PC-9 (cell line): ENCODE results near the gene NRG3. TPM values are rescaled to one million over a fixed set of nuclear protein-coding genes. Genes with fewer than 3 reads are reported as not detected.

Experiments used
- BruUV-seq: library from RNA; stranded (reverse); fragments of 400-500 nt; replicated peaks from 2 replicates; lab custom pipeline; 2021; lab: Mats Ljungman, UMichigan
- CTCF ChIA-PET: fragments of 300-600 bp; sonication (Branson Sonifier 250); formaldehyde crosslinking; loops from one replicate; lab custom pipeline; 2022; ENCODE audit warnings: antibody characterized with exemption; lab: Charles Lee
- POLR2A ChIA-PET: fragments of 300-600 bp; sonication (Branson Sonifier 250); formaldehyde crosslinking; loops from one replicate; lab custom pipeline; 2022; ENCODE audit warnings: antibody characterized with exemption; ENCODE audit not compliant: unreplicated experiment; lab: Charles Lee
- DNase-seq, 2 experiments: peaks; one replicate each; pipeline versions ENCODE4 v3.0.0 to v3.0.0-alpha.2; 2015 to 2022; ENCODE audit warnings: mixed read lengths in 1 of 2
- H2AFZ ChIP-seq: fragments of 200-600 bp; sonication (generic); 2 replicates; pipeline ENCODE4 v1.8.1; 2017; ENCODE audit warnings: antibody characterized with exemption
- H3F3A ChIP-seq: fragments of 200-600 bp; sonication (generic); 2 replicates; pipeline ENCODE4 v1.8.1; 2017; ENCODE audit warnings: antibody characterized with exemption, mild to moderate bottlenecking, low read depth; ENCODE audit not compliant: insufficient read depth
- H3K27ac ChIP-seq: fragments of 200-600 bp; sonication (generic); 2 replicates; pipeline ENCODE4 v1.6.1; 2016; ENCODE audit warnings: mixed run types
- H3K27me3 ChIP-seq: fragments of 200-600 bp; sonication (generic); 2 replicates; pipeline ENCODE4 v1.6.1; 2016; ENCODE audit warnings: low read depth, mixed run types; ENCODE audit not compliant: insufficient read depth
- H3K36me3 ChIP-seq: fragments of 200-600 bp; sonication (generic); 2 replicates; pipeline ENCODE4 v1.6.1; 2016; ENCODE audit warnings: low read depth, mixed run types
- H3K4me1 ChIP-seq: fragments of 200-600 bp; sonication (generic); replicated peaks from 2 replicates; pipeline ENCODE4 v1.6.1; 2016; ENCODE audit warnings: mixed run types; ENCODE audit not compliant: insufficient read depth
- H3K4me2 ChIP-seq: fragments of 200-600 bp; sonication (generic); 2 replicates; pipeline ENCODE4 v1.6.1; 2017; ENCODE audit warnings: mixed run types
- H3K4me3 ChIP-seq: fragments of 200-600 bp; sonication (generic); 2 replicates; pipeline ENCODE4 v1.6.1; 2016; ENCODE audit warnings: mixed run types
- H3K79me2 ChIP-seq: fragments of 200-600 bp; sonication (generic); 2 replicates; pipeline ENCODE4 v1.6.1; 2017; ENCODE audit warnings: low read depth, mixed run types
- H3K9me2 ChIP-seq: fragments of 200-600 bp; sonication (generic); 2 replicates; pipeline ENCODE4 v1.8.1; 2017; ENCODE audit warnings: mild to moderate bottlenecking; ENCODE audit not compliant: insufficient read depth
- H3K9me3 ChIP-seq: fragments of 200-600 bp; sonication (generic); 2 replicates; pipeline ENCODE4 v1.8.1; 2016; ENCODE audit warnings: low read depth; ENCODE audit not compliant: insufficient read depth
- H4K20me1 ChIP-seq: fragments of 200-600 bp; sonication (generic); 2 replicates; pipeline ENCODE4 v1.8.1; 2017; ENCODE audit not compliant: insufficient read depth
- CTCF ChIP-seq: fragments of 200-600 bp; sonication (generic); conservative IDR thresholded peaks from 2 replicates; pipeline ENCODE4 v1.6.1; 2017; ENCODE audit warnings: mixed run types, antibody characterized with exemption, mild to moderate bottlenecking, moderate library complexity
- EZH2 ChIP-seq: fragments of 200-600 bp; sonication (generic); IDR thresholded peaks from 2 replicates; pipeline ENCODE4 v1.8.0; 2017; ENCODE audit warnings: antibody characterized with exemption, low read depth
- intact Hi-C: fragments of 100-400 bp; cut with micrococcal nuclease; formaldehyde crosslinking; loops from one replicate; pipeline ENCODE4 v1.10.0; 2022; ENCODE audit not compliant: unreplicated experiment
- total RNA-seq: library from RNA; stranded (reverse); gene quantifications from 2 replicates; pipeline ENCODE4 v1.2.3, GENCODE V29; 2021

The NRG3 gene
- total RNA-seq, 1 experiment from 2014 or later: not detected

- no peak for TF ChIP-seq CTCF
- no peak for TF ChIP-seq EZH2
- H3K36me3 ChIP-seq: no peaks in the 10 kb centered on the region
- H3K4me3 ChIP-seq: no peak overlapping the region
- POLR2A ChIA-PET: no interaction called here
- no peaks in the 10 kb centered on the region for H3K9me3 ChIP-seq
- no peaks in the 10 kb centered on the region for H3K9me2 ChIP-seq
- H3K4me2 ChIP-seq: no peak overlapping the region
- intact Hi-C loops: no loop called here
- no peaks in the 10 kb centered on the region for H3K79me2 ChIP-seq
- H2AFZ ChIP-seq: no peak overlapping the region
- BruUV-seq: no TSS peak
- no peaks in the 10 kb centered on the region for H3K27me3 ChIP-seq
- no peak overlapping the region for H3K27ac ChIP-seq
- H3K4me1 ChIP-seq: no peaks in the 10 kb centered on the region
- H4K20me1 ChIP-seq: no peaks in the 10 kb centered on the region
- CTCF ChIA-PET: no interaction called here
- H3F3A ChIP-seq: no peaks in the 10 kb centered on the region
- no peak for DNase-seq
Measured at GRCh38 chr10:82420001-82420400, 545.0 kb downstream of the NRG3 start.

DNA sequence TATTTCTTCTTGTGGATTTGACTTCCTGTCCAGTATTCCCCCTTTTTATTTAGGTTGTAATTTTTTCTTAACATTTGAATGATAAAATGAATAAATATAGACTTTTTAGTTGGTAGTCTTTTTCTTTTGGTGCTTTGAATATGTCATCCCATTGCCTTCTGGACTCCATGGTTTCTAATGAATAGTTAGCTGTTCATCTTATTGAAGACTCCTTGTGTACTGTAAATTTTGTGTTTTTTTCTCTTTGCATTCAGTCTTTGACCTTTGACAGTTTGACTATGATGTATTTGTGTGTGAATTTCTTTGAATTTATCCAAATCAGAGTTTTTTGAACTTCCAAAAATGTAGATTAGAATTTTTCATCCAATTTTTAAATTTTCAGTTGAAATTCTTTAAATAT lies 554.3 kb downstream of the NRG3 start:
- ChIA-PET CTCF (no interaction called here), POLR2A (no interaction called here)
- H3K9me3 ChIP-seq: peaks cover 7% of the 10 kb centered on the region
- intact Hi-C loops: no loop called here
- no peak overlapping the region for H3K4me3 ChIP-seq
- DNase-seq: no peak
- no peak overlapping the region for H3K4me2 ChIP-seq
- no peaks in the 10 kb centered on the region for H3F3A ChIP-seq
- H4K20me1 ChIP-seq: no peaks in the 10 kb centered on the region
- no peaks in the 10 kb centered on the region for H3K27me3 ChIP-seq
- H2AFZ ChIP-seq: no peak overlapping the region
- BruUV-seq: no TSS peak
- TF ChIP-seq CTCF (no peak), EZH2 (no peak)
- H3K9me2 ChIP-seq: no peaks in the 10 kb centered on the region
- no peaks in the 10 kb centered on the region for H3K4me1 ChIP-seq
- H3K36me3 ChIP-seq: no peaks in the 10 kb centered on the region
- no peaks in the 10 kb centered on the region for H3K79me2 ChIP-seq
- no peak overlapping the region for H3K27ac ChIP-seq

GRCh38 chr10:82438277-82438676 lies 563.3 kb downstream of the NRG3 start:
- no peak for DNase-seq
- no peak overlapping the region for H3K4me3 ChIP-seq
- H3K27ac ChIP-seq: no peak overlapping the region
- BruUV-seq: no TSS peak
- no peaks in the 10 kb centered on the region for H3K27me3 ChIP-seq
- ChIA-PET CTCF (no interaction called here), POLR2A (no interaction called here)
- no peaks in the 10 kb centered on the region for H3F3A ChIP-seq
- no peaks in the 10 kb centered on the region for H3K79me2 ChIP-seq
- H3K4me2 ChIP-seq: no peak overlapping the region
- no peak for TF ChIP-seq CTCF
- TF ChIP-seq EZH2: no peak
- H3K9me2 ChIP-seq: no peaks in the 10 kb centered on the region
- no peaks in the 10 kb centered on the region for H3K9me3 ChIP-seq
- no peaks in the 10 kb centered on the region for H3K36me3 ChIP-seq
- no peak overlapping the region for H2AFZ ChIP-seq
- intact Hi-C loops: no loop called here
- no peaks in the 10 kb centered on the region for H3K4me1 ChIP-seq
- H4K20me1 ChIP-seq: no peaks in the 10 kb centered on the region
